Endothelial cell of umbilical vein (primary cell): ENCODE data around the gene MDP1. TPM values are rescaled to one million over a fixed set of nuclear protein-coding genes. Genes with fewer than 3 reads are reported as not detected.

Source experiments
- BruUV-seq: library from RNA; stranded (reverse); fragments of 400-500 nt; replicated peaks from 2 replicates; lab custom pipeline; 2021; lab: Mats Ljungman, UMichigan
- CTCF ChIA-PET: fragments of 300-600, 350-600 bp; sonication (Branson Sonifier 250); formaldehyde crosslinking; loops from one replicate; lab custom pipeline; 2021; ENCODE audit warnings: antibody characterized with exemption, inconsistent platforms; lab: Charles Lee
- POLR2A ChIA-PET: fragments of 300-600, 350-600 bp; sonication (Branson Sonifier 250); formaldehyde crosslinking; loops from one replicate; lab custom pipeline; 2021; ENCODE audit warnings: antibody characterized with exemption, inconsistent platforms; lab: Charles Lee
- DNase-seq: peaks from one replicate; pipeline ENCODE4 v3.0.0-alpha.2; 2011; ENCODE audit warnings: low read depth, low spot score
- FAIRE-seq: peaks from 2 replicates; lab custom pipeline; 2011; peaks lifted over from hg19 to GRCh38; lab: Jason Lieb, UNC
- H2AFZ ChIP-seq: 2 replicates; pipeline ENCODE4 v1.6.0; 2012; ENCODE audit warnings: low read depth, low read length, control low read depth, inconsistent platforms
- H3K27ac ChIP-seq: 2 replicates; pipeline ENCODE4 v1.5.1; 2011; ENCODE audit warnings: low read depth, mild to moderate bottlenecking, control low read depth, low read length, moderate library complexity; ENCODE audit not compliant: insufficient read depth
- H3K27me3 ChIP-seq, 2 experiments: 2 replicates each; pipeline versions ENCODE4 v1.6.0 to v1.6.1; 2011; ENCODE audit warnings: low read length in 2 of 2, mixed read lengths in 1 of 2; ENCODE audit not compliant: control insufficient read depth in 2 of 2, insufficient read depth in 2 of 2
- H3K36me3 ChIP-seq, 2 experiments: 2 replicates in 1 of 2; 3 replicates in 1 of 2; pipeline ENCODE4 v1.5.1; 2011; ENCODE audit warnings: low read length in 2 of 2, mild to moderate bottlenecking in 1 of 2, moderate library complexity in 1 of 2; ENCODE audit not compliant: control insufficient read depth in 2 of 2, insufficient read depth in 2 of 2; ENCODE audit errors: extremely low read depth in 1 of 2
- H3K4me1 ChIP-seq: 3 replicates; pipeline ENCODE4 v1.5.1; 2011; ENCODE audit warnings: mild to moderate bottlenecking, low read length; ENCODE audit not compliant: control insufficient read depth, insufficient read depth; ENCODE audit errors: extremely low read depth
- H3K4me2 ChIP-seq: 2 replicates; pipeline ENCODE4 v1.6.1; 2011; ENCODE audit warnings: low read length, control low read depth, mixed read lengths; ENCODE audit not compliant: insufficient read depth
- H3K4me3 ChIP-seq, 3 experiments: fragments of 200-600 bp in 1 of 3; sonication (generic), shearing (Covaris generic) in 1 of 3; replicated peaks in 1 of 3; 2 replicates each; pipeline ENCODE4 v1.5.1; 2011 to 2016; ENCODE audit warnings: control low read depth in 3 of 3, low read length in 3 of 3, mild to moderate bottlenecking in 2 of 3, inconsistent platforms in 1 of 3, low read depth in 1 of 3, moderate library complexity in 1 of 3; ENCODE audit not compliant: insufficient read depth in 1 of 3
- H3K79me2 ChIP-seq: 2 replicates; pipeline ENCODE4 v1.6.0; 2012; ENCODE audit warnings: low read length, inconsistent platforms; ENCODE audit not compliant: control insufficient read depth, insufficient read depth
- H3K9ac ChIP-seq: replicated peaks from 2 replicates; pipeline ENCODE3; 2011; ENCODE audit warnings: low read length, control low read depth; ENCODE audit not compliant: insufficient read depth; ENCODE audit errors: extremely low read depth
- H3K9me1 ChIP-seq: replicated peaks from 3 replicates; pipeline ENCODE4 v1.6.0; 2011; ENCODE audit warnings: mild to moderate bottlenecking, low read length; ENCODE audit not compliant: control insufficient read depth, insufficient read depth; ENCODE audit errors: extremely low read depth
- H3K9me3 ChIP-seq: replicated peaks from 2 replicates; pipeline ENCODE4 v1.5.1; 2012; ENCODE audit warnings: low read length, inconsistent platforms; ENCODE audit not compliant: control insufficient read depth, insufficient read depth
- H4K20me1 ChIP-seq: replicated peaks from 2 replicates; pipeline ENCODE3; 2011; ENCODE audit warnings: mild to moderate bottlenecking, low read length; ENCODE audit not compliant: control insufficient read depth, insufficient read depth; ENCODE audit errors: extremely low read depth
- CTCF ChIP-seq, 2 donors: IDR thresholded peaks; 1 replicate in 1 of 2; 2 replicates in 1 of 2; pipeline ENCODE4 v1.5.1; 2011; ENCODE audit warnings: low read length in 2 of 2, mild to moderate bottlenecking in 2 of 2, moderate library complexity in 2 of 2, control low read depth in 1 of 2, inconsistent platforms in 1 of 2, low read depth in 1 of 2; ENCODE audit not compliant: insufficient read depth in 1 of 2; ENCODE audit errors: extremely low read depth in 1 of 2
- EZH2 ChIP-seq: IDR thresholded peaks from 2 replicates; pipeline ENCODE4 v1.6.1; 2012; ENCODE audit warnings: borderline replicate concordance, low read depth, mild to moderate bottlenecking, moderate library complexity, low read length, inconsistent platforms; ENCODE audit not compliant: severe bottlenecking
- FOS ChIP-seq: IDR thresholded peaks from 2 replicates; pipeline ENCODE4 v1.6.1; 2011; ENCODE audit warnings: mild to moderate bottlenecking, low read length, moderate library complexity, borderline replicate concordance; ENCODE audit not compliant: insufficient read depth
- GATA2 ChIP-seq: IDR thresholded peaks from 2 replicates; pipeline ENCODE4 v1.7.0; 2011; ENCODE audit warnings: low read depth, mild to moderate bottlenecking, moderate library complexity, mixed read lengths, low read length; ENCODE audit not compliant: insufficient read length, insufficient read depth
- JUN ChIP-seq: IDR thresholded peaks from 2 replicates; pipeline ENCODE4 v1.6.1; 2011; ENCODE audit warnings: borderline replicate concordance, low read depth; ENCODE audit not compliant: insufficient read length, insufficient read depth
- MAX ChIP-seq: IDR thresholded peaks from 2 replicates; pipeline ENCODE4 v1.6.1; 2011; ENCODE audit not compliant: insufficient read depth, insufficient read length
- MYC ChIP-seq: IDR thresholded peaks from one replicate; pipeline ENCODE4 v1.6.1; 2011; ENCODE audit warnings: mild to moderate bottlenecking, low read depth, low read length
- POLR2A ChIP-seq: IDR thresholded peaks from 2 replicates; pipeline ENCODE4 v1.6.1; 2012; ENCODE audit warnings: low read depth, mild to moderate bottlenecking, control low read depth, low read length
- POLR2AphosphoS5 ChIP-seq: IDR thresholded peaks from 2 replicates; pipeline ENCODE4 v1.6.1; 2012; ENCODE audit warnings: low read depth, mild to moderate bottlenecking, control low read depth, low read length, moderate library complexity; ENCODE audit not compliant: insufficient read depth
- dilution Hi-C: fragments of 300-500 bp; cut with MboI; formaldehyde crosslinking; loops from one replicate; pipeline ENCODE4 v1.15.0; 2019; ENCODE audit warnings: low sequenced_read_pairs; ENCODE audit not compliant: extremely low pct_ligation_motif_present
- intact Hi-C: fragments of 100-400 bp; cut with micrococcal nuclease; formaldehyde crosslinking; loops from one replicate; pipeline ENCODE4 v1.10.0; 2022
- polyA plus RNA-seq, 4 experiments: library from polyadenylated mRNA; depleted of rRNA in 3 of 4; stranded (reverse) in 3 of 4; unstranded in 1 of 4; fragments of >200 nt; gene quantifications; 2 replicates each; pipeline versions ENCODE4 v1.2.1 to v1.2.3, GENCODE V29; 2011 to 2012; ENCODE audit warnings: missing spikeins in 1 of 4
- total RNA-seq: library from RNA; stranded (reverse); gene quantifications from 2 replicates; pipeline ENCODE4 v1.2.3, GENCODE V29; 2021

Gene MDP1
- total and polyA plus RNA-seq, 2 donors (not counting 3 experiments of a cell fraction or from before 2014, with no cell fraction given): 8.1 to 22.7 TPM

GRCh38 chr14:24190416-24190815 is 25.4 kb downstream of the MDP1 start:
- H3K36me3 ChIP-seq: peaks cover 5 to 24% of the 10 kb centered on the region in 2 experiments
- peaks cover 31% of the 10 kb centered on the region for H3K79me2 ChIP-seq
- DNase-seq (no peak), FAIRE-seq (no peak)
- POLR2A ChIA-PET: no interaction called here
- TF ChIP-seq EZH2 (no peak), JUN (no peak), POLR2A (no peak), MAX (no peak), POLR2AphosphoS5 (no peak), CTCF (IDR thresholded peaks at IDR 0.05; ENCODE audit: extremely low read depth in 1 of 2, insufficient read depth in 1 of 2, low read depth in 1 of 2, low read length in 2 of 2) (no peak), FOS (no peak), MYC (no peak), GATA2 (no peak)
- no peak overlapping the region for H3K9ac ChIP-seq
- intact Hi-C loops: no loop called here
- no peak overlapping the region for H3K4me3 ChIP-seq
- no peak overlapping the region for H3K4me2 ChIP-seq
- no peaks in the 10 kb centered on the region for H3K27me3 ChIP-seq
- no peaks in the 10 kb centered on the region for H3K9me3 ChIP-seq
- dilution Hi-C loops: no loop called here
- H3K4me1 ChIP-seq: peaks cover 14% of the 10 kb centered on the region
- no peaks in the 10 kb centered on the region for H3K9me1 ChIP-seq
- CTCF ChIA-PET: no interaction called here
- no peak overlapping the region for H2AFZ ChIP-seq
- H4K20me1 ChIP-seq: no peaks in the 10 kb centered on the region
- no TSS peak for BruUV-seq
- no peak overlapping the region for H3K27ac ChIP-seq
